DMS53 (cell line): ENCODE results near the gene DGKG.

Source experiments
- DNase-seq: peaks from one replicate; lab custom pipeline; 2025; lab: John Stamatoyannopoulos, UW

DGKG gene

GRCh38 chr3:186239321-186239720 is 122.7 kb downstream of the DGKG start:
- DNase-seq, result peak; percentile 34

DNA sequence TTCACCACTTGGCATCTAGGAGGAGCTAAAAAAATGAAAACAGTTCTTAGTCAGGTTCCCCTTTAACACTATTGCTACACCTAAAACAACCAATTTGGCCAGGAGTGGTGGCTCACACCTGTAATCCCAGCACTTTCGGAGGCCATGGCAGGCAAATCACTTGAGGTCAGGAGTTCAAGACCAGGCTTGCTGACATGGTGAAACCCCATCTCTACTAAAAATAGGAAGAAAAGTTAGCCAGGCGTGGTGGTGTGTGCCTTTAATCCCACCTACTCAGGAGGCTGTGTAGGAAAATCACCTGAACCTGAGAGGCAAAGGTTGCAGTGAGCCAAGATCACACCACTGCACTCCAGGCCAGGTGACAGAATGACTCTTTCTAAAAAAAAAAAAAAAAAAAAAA is 124.1 kb downstream of the DGKG start:
- DNase-seq, result no peak

DNA sequence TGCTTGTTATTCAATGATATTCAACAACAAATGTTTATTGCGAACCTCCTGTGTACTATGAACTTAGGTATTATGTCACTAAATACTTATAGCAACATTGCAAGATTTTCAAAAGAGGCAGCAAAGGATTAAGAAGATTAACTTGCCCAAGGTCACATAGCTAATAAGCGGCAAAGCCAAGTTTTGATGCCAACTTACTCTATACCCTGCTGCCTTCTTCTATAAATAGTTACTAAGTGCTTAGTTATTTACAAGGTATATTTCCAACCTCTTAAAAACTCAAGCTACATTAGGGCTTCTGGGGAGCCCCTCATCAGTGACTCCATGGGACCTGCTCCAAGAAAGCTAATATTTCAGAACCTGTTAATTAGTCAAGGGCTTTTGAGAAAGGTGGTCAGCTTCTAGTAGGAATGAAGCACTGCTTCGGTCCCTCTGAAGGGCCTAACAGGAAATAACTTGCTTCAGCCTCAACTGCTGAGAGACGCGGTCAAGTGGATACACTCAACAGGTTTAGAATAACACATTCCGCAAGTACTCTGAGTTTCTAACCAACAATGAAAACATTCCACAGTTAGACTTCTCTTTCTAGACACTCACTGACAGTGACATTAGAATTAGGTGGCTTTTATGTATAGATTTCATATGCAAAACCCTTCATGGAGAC is 125.5 kb downstream of the DGKG start:
- peak; percentile 8 for DNase-seq

DNA sequence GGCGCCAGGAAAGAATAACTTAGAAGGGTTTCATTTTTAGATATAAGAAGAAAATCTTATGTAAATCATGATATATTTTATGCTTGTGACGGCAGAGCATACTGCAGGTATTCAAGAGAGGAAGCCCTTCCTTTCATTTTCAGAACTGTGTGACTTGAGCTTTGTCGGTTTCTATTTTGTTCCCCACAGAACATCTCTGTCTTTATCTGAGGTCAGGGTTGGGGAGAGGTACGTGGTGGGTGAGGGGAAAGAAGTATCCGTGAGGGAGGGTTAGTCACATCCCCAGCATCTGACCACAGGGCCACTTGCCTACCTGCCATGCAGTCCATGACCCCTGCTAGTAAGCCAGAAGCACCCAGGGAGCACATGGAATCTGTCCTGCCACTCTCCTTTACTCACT is 126.5 kb downstream of the DGKG start:
- no peak for DNase-seq

GRCh38 chr3:186234152-186234551 is 127.9 kb downstream of the DGKG start:
- DNase-seq, result no peak

GRCh38 chr3:186226482-186226881 is 135.6 kb downstream of the DGKG start:
- no peak for DNase-seq

GRCh38 chr3:186225603-186226002 is 136.4 kb downstream of the DGKG start:
- DNase-seq, result no peak

DNA sequence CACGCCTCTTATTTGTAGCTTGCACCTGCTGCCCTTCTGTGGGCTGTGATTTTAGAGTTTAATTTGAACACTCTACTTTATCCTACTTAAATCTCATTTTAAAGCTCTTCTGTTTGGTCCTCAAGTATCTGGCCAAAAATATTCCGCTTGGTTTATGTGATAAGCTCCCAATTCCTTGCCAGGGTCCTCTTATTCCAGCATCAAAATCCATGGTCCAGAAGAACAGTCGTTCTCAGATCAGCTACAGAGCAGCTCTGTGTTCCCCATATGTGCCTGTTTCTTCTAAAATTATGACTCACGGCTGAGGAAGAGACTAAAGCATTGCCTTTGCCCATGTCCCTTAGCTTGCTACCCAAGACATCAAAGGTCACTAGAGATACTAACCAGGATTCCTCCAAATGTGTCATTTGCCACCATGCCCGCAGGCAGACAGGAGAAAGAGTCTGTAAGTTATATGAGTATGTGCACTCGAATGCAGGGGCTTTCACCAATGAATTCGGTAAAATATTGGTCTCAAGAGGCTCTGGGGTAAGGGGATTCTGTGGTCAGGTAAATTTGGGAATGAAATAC is 137.9 kb downstream of the DGKG start:
- no peak for DNase-seq

- no peak for DNase-seq
These were observed 138.6 kb downstream of the DGKG start for GRCh38 chr3:186223476-186223875.

GRCh38 chr3:186221760-186222378 is 140.2 kb downstream of the DGKG start:
- no peak for DNase-seq

- no peak for DNase-seq
These were observed 141.0 kb downstream of the DGKG start for GRCh38 chr3:186220911-186221645.

DNA sequence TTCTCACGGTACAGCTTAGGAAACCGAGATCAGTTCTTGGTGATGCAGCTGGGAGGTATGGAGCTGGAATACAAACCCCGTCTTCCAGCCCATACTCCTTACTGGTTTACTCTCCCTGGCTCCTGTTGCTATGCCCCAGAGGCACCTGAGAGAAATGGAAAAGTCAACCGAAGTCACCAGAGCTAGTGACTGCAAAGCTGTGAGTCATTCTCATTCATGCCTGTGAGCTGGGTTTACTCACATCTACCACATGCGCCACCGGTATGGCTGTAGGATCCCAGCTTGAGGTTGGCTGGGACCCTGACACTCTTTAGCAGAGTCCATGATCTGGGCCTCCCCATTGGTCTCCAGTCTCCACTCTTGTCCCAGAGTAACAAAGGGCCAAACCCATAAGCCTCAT is 141.7 kb downstream of the DGKG start:
- peak; percentile 10 for DNase-seq

- DNase-seq, result no peak
These were observed 142.8 kb downstream of the DGKG start for GRCh38 chr3:186219211-186219638.

DNA sequence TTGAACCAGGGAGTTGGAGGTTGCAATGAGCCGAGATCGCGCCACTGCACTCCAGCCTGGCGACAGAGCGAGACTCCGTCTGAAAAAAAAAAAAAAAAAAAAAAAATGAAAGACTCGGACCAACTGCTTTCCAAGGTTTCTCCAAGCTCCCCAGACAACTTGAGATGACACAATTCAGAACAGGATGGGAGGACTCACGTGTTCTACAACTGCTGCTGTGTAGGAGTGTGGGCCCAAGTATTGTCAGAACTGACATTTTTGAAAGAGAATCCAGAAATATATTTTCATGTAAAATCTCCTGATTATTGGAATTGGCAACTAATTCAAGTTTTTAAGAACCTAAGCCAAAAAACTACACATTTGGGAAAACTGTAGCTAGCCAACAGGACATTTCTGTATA is 143.6 kb downstream of the DGKG start:
- DNase-seq, result no peak

DNA sequence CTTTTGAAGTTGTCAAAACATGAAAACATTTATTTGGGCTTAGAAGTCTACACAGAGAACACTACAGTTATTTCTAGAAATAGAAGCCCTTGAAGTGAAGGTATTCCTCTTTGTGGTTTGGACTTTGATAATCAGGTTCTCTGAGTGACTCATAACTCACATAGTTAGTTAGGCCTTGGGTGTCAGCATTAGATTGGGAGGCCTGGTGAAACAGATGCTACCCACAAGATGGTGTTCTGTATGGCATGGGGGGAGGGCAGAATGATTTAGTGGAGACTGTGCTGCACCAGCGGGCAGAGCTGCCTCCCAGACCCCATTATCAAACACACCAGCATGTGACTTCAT is 144.2 kb downstream of the DGKG start:
- DNase-seq, result peak; percentile 4

DNA sequence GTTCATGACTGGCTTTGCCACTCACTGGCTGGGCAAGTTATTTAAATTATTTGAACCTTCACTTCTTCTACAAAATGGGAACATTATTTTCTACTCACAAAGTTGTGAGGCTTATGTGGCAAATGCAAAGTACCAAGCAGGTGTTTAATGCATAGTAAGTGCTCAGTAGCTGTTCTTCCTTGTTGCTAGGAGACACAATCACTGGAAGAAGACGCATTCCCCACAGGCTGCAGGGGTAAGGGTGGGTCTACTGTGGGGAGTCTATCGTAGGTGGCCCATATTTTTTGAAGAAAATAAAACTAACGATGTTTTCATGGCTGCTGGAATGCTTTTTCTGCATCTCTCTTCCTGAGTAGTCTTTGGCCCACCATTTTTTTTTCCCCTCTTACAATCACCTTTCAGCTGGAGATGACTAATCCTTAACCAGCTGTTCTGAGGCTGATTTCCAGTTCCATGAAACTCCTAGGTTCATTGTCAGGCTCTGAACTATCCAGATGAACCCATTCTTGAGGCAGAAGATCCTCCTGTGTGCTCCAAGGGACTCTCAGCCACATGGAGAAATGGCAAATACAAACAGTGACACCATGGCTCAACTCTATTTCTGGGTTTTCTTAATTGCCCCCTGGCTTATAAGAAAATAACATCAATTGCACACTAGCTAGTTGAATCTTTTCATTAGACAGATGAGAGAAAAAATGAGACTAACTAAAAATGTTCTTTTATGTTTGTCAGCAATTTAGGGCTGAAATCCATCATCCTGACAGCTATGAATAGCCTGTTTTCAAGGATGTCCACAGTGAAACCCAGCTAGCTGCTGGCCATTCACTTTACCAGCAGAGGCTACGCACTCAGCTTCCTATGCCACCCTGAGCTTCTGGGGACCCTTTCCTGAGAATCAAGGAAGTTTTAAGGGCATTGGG is 144.9 kb downstream of the DGKG start:
- no peak for DNase-seq

DNA sequence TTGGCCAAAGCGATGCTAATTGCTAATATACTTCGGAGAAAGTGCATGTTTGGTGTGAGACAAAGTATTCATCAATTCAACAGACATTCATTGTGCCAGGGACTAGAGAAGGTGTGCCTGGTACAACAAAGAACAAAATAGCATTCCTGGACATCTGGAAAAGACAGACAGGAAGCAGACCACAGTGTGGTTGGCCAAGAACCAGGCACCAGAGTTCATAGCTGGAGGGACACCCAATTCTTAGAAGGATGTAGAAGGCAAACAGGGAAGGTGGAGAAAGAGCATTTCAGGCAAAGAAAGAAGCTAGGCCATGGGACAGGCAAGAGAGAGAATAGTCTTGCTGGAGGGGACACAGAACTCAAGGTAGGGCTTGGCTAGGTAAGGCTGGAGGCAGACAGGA is 147.4 kb downstream of the DGKG start:
- no peak for DNase-seq

- no peak for DNase-seq
These were observed 148.1 kb downstream of the DGKG start for GRCh38 chr3:186213946-186214345.

- no peak for DNase-seq
These were observed 149.4 kb downstream of the DGKG start for GRCh38 chr3:186212611-186213010.

DNA sequence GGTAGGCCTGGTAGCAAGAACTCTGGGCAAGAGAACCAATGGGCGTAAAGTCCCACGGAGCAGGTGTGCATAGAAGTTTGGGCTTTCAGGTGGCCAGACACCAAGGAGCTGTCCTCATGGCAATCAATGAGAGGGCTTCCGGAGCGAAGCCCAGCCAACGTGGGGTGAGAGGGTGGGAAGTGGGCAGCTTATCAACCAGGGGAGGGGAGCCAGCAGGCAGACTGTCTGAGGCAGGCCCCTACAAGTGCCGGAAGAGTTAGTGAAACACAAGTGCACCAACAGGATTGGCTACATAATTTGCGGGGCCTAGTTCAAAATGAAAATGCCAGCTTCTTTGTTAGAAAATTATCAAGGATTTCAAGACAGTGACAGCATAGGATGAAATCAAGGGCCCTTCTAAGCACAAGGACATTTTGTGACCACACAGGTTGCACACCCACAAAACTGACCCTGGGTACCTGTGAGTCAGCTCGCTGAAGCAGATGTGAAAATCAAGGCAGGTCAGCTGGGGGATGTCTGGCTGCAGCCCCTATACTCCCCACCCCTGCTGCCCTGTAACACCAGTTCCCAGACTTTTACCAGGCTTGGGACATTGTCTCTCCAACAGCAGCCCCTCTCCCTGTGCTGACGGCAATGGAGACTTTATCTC is 151.1 kb downstream of the DGKG start:
- DNase-seq, result no peak
